Measurements from ENCODE around the gene SKIC8. TPM values are rescaled to one million over a fixed set of nuclear protein-coding genes. Genes with fewer than 3 reads are reported as not detected.

The SKIC8 gene
- total RNA-seq, 2 donors from 2014 or later: 52.3 to 54.1 TPM

- DNase-seq (ENCODE audit: low spot score in 2 of 2): no peak
- no peak for ATAC-seq
- Mint-ChIP-seq H3K36me3 (no peaks in the 10 kb centered on the region), H3K27ac (no peak overlapping the region), H3K9me3 (no peaks in the 10 kb centered on the region)
Observed at GRCh38 chr15:78325092-78325843, 25.9 kb upstream of the SKIC8 start.

- DNase-seq (ENCODE audit: low spot score in 2 of 2): no peak
- Mint-ChIP-seq H3K9me3 (no peaks in the 10 kb centered on the region), H3K36me3 (no peaks in the 10 kb centered on the region), H3K27ac (no peak overlapping the region)
- ATAC-seq: no peak
Observed at GRCh38 chr15:78324144-78324543, 24.7 kb upstream of the SKIC8 start.

- ATAC-seq (no peak), DNase-seq (ENCODE audit: low spot score in 2 of 2) (no peak)
- Mint-ChIP-seq H3K36me3 (no peaks in the 10 kb centered on the region), H3K9me3 (no peaks in the 10 kb centered on the region), H3K27ac (no peak overlapping the region)
Observed at GRCh38 chr15:78323693-78324092, 24.3 kb upstream of the SKIC8 start.

- no peaks in the 10 kb centered on the region for H3K9me3 Mint-ChIP-seq
- no peak for ATAC-seq
- H3K27ac Mint-ChIP-seq: no peak overlapping the region
- no peak for DNase-seq (ENCODE audit: low spot score in 2 of 2)
- H3K36me3 Mint-ChIP-seq: no peaks in the 10 kb centered on the region
Observed at GRCh38 chr15:78322724-78323521, 23.5 kb upstream of the SKIC8 start.

- Mint-ChIP-seq H3K27ac (no peak overlapping the region), H3K36me3 (no peaks in the 10 kb centered on the region), H3K9me3 (no peaks in the 10 kb centered on the region)
- DNase-seq (ENCODE audit: low spot score in 2 of 2) (no peak), ATAC-seq (no peak)
Observed at GRCh38 chr15:78322243-78322642, 22.8 kb upstream of the SKIC8 start.

- H3K9me3 Mint-ChIP-seq: no peaks in the 10 kb centered on the region
- ATAC-seq: no peak
Observed at GRCh38 chr15:78321786-78322185, 22.4 kb upstream of the SKIC8 start.

GRCh38 chr15:78321041-78321570 lies 21.7 kb upstream of the SKIC8 start:
- DNase-seq (ENCODE audit: low spot score in 2 of 2) (no peak), ATAC-seq (no peak)
- no peaks in the 10 kb centered on the region for H3K36me3 Mint-ChIP-seq
- no peak overlapping the region for H3K27ac Mint-ChIP-seq
- H3K9me3 Mint-ChIP-seq: no peaks in the 10 kb centered on the region

More at GRCh38 chr15:78321786-78322185, 22.4 kb upstream of the SKIC8 start:
- DNase-seq (ENCODE audit: low spot score in 2 of 2): no peak
- Mint-ChIP-seq H3K27ac (no peak overlapping the region), H3K36me3 (no peaks in the 10 kb centered on the region)

- DNase-seq (ENCODE audit: low spot score in 2 of 2) (no peak), ATAC-seq (no peak)
- Mint-ChIP-seq H3K27ac (no peak overlapping the region), H3K36me3 (no peaks in the 10 kb centered on the region), H3K9me3 (no peaks in the 10 kb centered on the region)
Observed at GRCh38 chr15:78320183-78320582, 20.8 kb upstream of the SKIC8 start.

- ATAC-seq (no peak), DNase-seq (ENCODE audit: low spot score in 2 of 2) (no peak)
- H3K36me3 Mint-ChIP-seq: no peaks in the 10 kb centered on the region
- no peaks in the 10 kb centered on the region for H3K9me3 Mint-ChIP-seq
- no peak overlapping the region for H3K27ac Mint-ChIP-seq
Observed at GRCh38 chr15:78319588-78319987, 20.2 kb upstream of the SKIC8 start.

GRCh38 chr15:78317145-78317836 lies 17.9 kb upstream of the SKIC8 start:
- Mint-ChIP-seq H3K9me3 (no peaks in the 10 kb centered on the region), H3K27ac (peak overlapping the region; percentile 3 to 35), H3K36me3 (no peaks in the 10 kb centered on the region)
- no peak for ATAC-seq
- DNase-seq (ENCODE audit: low spot score in 2 of 2): peak in 1 of 2 donors; percentile 39

- no peak for ATAC-seq
- Mint-ChIP-seq H3K9me3 (no peaks in the 10 kb centered on the region), H3K27ac (no peak overlapping the region)
Observed at GRCh38 chr15:78316283-78317083, 17.1 kb upstream of the SKIC8 start.

GRCh38 chr15:78315686-78316282 lies 16.4 kb upstream of the SKIC8 start:
- no peak overlapping the region for H3K27ac Mint-ChIP-seq
- DNase-seq (ENCODE audit: low spot score in 2 of 2): peak in 1 of 2 donors; percentile 44

More at GRCh38 chr15:78316283-78317083, 17.1 kb upstream of the SKIC8 start:
- peak in 1 of 2 donors; percentile 44 for DNase-seq (ENCODE audit: low spot score in 2 of 2)
- no peaks in the 10 kb centered on the region for H3K36me3 Mint-ChIP-seq

GRCh38 chr15:78314181-78314581 lies 14.8 kb upstream of the SKIC8 start:
- no peaks in the 10 kb centered on the region for H3K36me3 Mint-ChIP-seq
- ATAC-seq (no peak), DNase-seq (ENCODE audit: low spot score in 2 of 2) (peak in 1 of 2 donors; percentile 42)
- H3K27ac Mint-ChIP-seq: no peak overlapping the region
- H3K9me3 Mint-ChIP-seq: no peaks in the 10 kb centered on the region

More at GRCh38 chr15:78315686-78316282, 16.4 kb upstream of the SKIC8 start:
- H3K36me3 Mint-ChIP-seq: no peaks in the 10 kb centered on the region
- ATAC-seq: peak in 1 of 2 donors; percentile 37
- H3K9me3 Mint-ChIP-seq: no peaks in the 10 kb centered on the region

GRCh38 chr15:78313383-78313782 lies 14.0 kb upstream of the SKIC8 start:
- peak in 1 of 2 donors; percentile 34 for DNase-seq (ENCODE audit: low spot score in 2 of 2)
- no peaks in the 10 kb centered on the region for H3K36me3 Mint-ChIP-seq
- no peaks in the 10 kb centered on the region for H3K9me3 Mint-ChIP-seq
- ATAC-seq: no peak
- H3K27ac Mint-ChIP-seq: no peak overlapping the region

GRCh38 chr15:78312957-78313356 lies 13.5 kb upstream of the SKIC8 start:
- no peak for ATAC-seq

GRCh38 chr15:78312536-78312935 lies 13.1 kb upstream of the SKIC8 start:
- no peaks in the 10 kb centered on the region for H3K9me3 Mint-ChIP-seq
- no peak for ATAC-seq
- H3K27ac Mint-ChIP-seq: no peak overlapping the region
- no peaks in the 10 kb centered on the region for H3K36me3 Mint-ChIP-seq
- peak in 1 of 2 donors; percentile 18 for DNase-seq (ENCODE audit: low spot score in 2 of 2)

More at GRCh38 chr15:78312957-78313356, 13.5 kb upstream of the SKIC8 start:
- no peak for DNase-seq (ENCODE audit: low spot score in 2 of 2)
- Mint-ChIP-seq H3K36me3 (no peaks in the 10 kb centered on the region), H3K27ac (no peak overlapping the region), H3K9me3 (no peaks in the 10 kb centered on the region)
